ENCODE results near the gene SLC6A16. TPM values are rescaled to one million over a fixed set of nuclear protein-coding genes. Genes with fewer than 3 reads are reported as not detected.

SLC6A16 gene
- total RNA-seq, 1 donor from 2014 or later: 19.3 TPM

GRCh38 chr19:49337267-49338022 lies 12.5 kb upstream of the SLC6A16 start:
- POLR2A ChIA-PET: interaction anchor here (0.6 to 19.9 kb wide), 15 partner anchors 10 to 150 kb away, joined by 3 to 757 read pairs (median 12); partner anchors contain the start of genes CD37, DKKL1, KASH5 and PIH1D1
- H3K27me3 Mint-ChIP-seq: no peaks in the 10 kb centered on the region
- no peak for ATAC-seq (ENCODE audit: low read depth)
- TF ChIP-seq CTCF (IDR thresholded peaks at IDR 0.05): no peak
- CTCF ChIA-PET: interaction anchor here (1.3 to 1.5 kb wide), 2 partner anchors 11 to 36 kb away, joined by 4 read pairs; no protein-coding TSS in a partner anchor
- H3K36me3 Mint-ChIP-seq (ENCODE audit: low read depth): peaks cover 73% of the 10 kb centered on the region
- DNase-seq: no peak
- H3K27ac Mint-ChIP-seq: peak overlapping the region; percentile 100
- no peaks in the 10 kb centered on the region for H3K9me3 Mint-ChIP-seq
- H3K4me3 Mint-ChIP-seq: peak overlapping the region; percentile 100
- intact Hi-C loops (cut with micrococcal nuclease): loop anchor here (10.0 kb wide), 2 partner anchors 557 to 1007 kb away; partner anchors contain the start of gene IL4I1
- peaks cover 90% of the 10 kb centered on the region for H3K4me1 Mint-ChIP-seq

GRCh38 chr19:49336482-49337266 lies 11.7 kb upstream of the SLC6A16 start:
- intact Hi-C loops (cut with micrococcal nuclease): loop anchor here (10.0 kb wide), 2 partner anchors 558 to 1008 kb away; partner anchors contain the start of gene IL4I1
- Mint-ChIP-seq H3K4me1 (peaks cover 90% of the 10 kb centered on the region), H3K27ac (peak overlapping the region; percentile 100), H3K9me3 (no peaks in the 10 kb centered on the region), H3K27me3 (no peaks in the 10 kb centered on the region), H3K36me3 (ENCODE audit: low read depth) (peaks cover 77% of the 10 kb centered on the region), H3K4me3 (peak overlapping the region; percentile 100)
- ChIA-PET CTCF (interaction anchor here (1.3 to 1.5 kb wide), 2 partner anchors 10 to 35 kb away, joined by 4 read pairs; no protein-coding TSS in a partner anchor), POLR2A (interaction anchor here (0.6 to 19.9 kb wide), 18 partner anchors 9 to 242 kb away, joined by 3 to 757 read pairs (median 6); partner anchors contain the start of genes CD37, DKKL1, KASH5 and PIH1D1)
- DNase-seq (peak; percentile 10), ATAC-seq (ENCODE audit: low read depth) (no peak)
- no peak for TF ChIP-seq CTCF (IDR thresholded peaks at IDR 0.05)

- no peak for TF ChIP-seq CTCF (IDR thresholded peaks at IDR 0.05)
- Mint-ChIP-seq H3K27me3 (no peaks in the 10 kb centered on the region), H3K4me1 (peaks cover 90% of the 10 kb centered on the region), H3K36me3 (ENCODE audit: low read depth) (peaks cover 79% of the 10 kb centered on the region), H3K4me3 (peak overlapping the region; percentile 100), H3K9me3 (no peaks in the 10 kb centered on the region), H3K27ac (peak overlapping the region; percentile 100)
- DNase-seq (no peak), ATAC-seq (ENCODE audit: low read depth) (no peak)
- POLR2A ChIA-PET: interaction anchor here (0.6 to 19.9 kb wide), 34 partner anchors 5 to 541 kb away, joined by 3 to 757 read pairs (median 6); partner anchors contain the start of genes ALDH16A1, CD37, DKKL1 and KASH5
- intact Hi-C loops (cut with micrococcal nuclease): loop anchor here (1.0 to 10.0 kb wide), 5 partner anchors 27 to 1009 kb away; partner anchors contain the start of genes DKKL1 and IL4I1
- CTCF ChIA-PET: interaction anchor here (1.0 to 1.5 kb wide), 5 partner anchors 10 to 35 kb away, joined by 3 to 6 read pairs (median 4); no protein-coding TSS in a partner anchor
Measured at GRCh38 chr19:49335784-49336481, 10.9 kb upstream of the SLC6A16 start.

- intact Hi-C loops (cut with micrococcal nuclease): loop anchor here (1.0 to 10.0 kb wide), 5 partner anchors 28 to 1010 kb away; partner anchors contain the start of genes DKKL1 and IL4I1
- DNase-seq (peak; percentile 64), ATAC-seq (ENCODE audit: low read depth) (peak; percentile 19)
- Mint-ChIP-seq H3K9me3 (no peaks in the 10 kb centered on the region), H3K4me3 (peak within 1 kb of the TSS; percentile 100), H3K27me3 (no peaks in the 10 kb centered on the region), H3K27ac (peak within 1 kb of the TSS; percentile 100), H3K36me3 (ENCODE audit: low read depth) (peaks cover 77% of the 10 kb centered on the region), H3K4me1 (peaks cover 89% of the 10 kb centered on the region)
- CTCF ChIA-PET: interaction anchor here (1.0 to 1.2 kb wide), 4 partner anchors 13 to 34 kb away, joined by 3 to 6 read pairs (median 4); no protein-coding TSS in a partner anchor
- no peak for TF ChIP-seq CTCF (IDR thresholded peaks at IDR 0.05)
- POLR2A ChIA-PET: interaction anchor here (0.6 to 19.9 kb wide), 36 partner anchors 6 to 1010 kb away, joined by 3 to 757 read pairs (median 6); partner anchors contain the start of genes ALDH16A1, CD37, DKKL1 and EMP3
Measured at GRCh38 chr19:49335071-49335783, 10.2 kb upstream of the SLC6A16 start, which contains the start of gene CD37. Gene CD37 (plus strand): TSS chr19:49335406. CDS start chr19:49335541, 135 bp downstream.
